K562 (cell line): ENCODE results near the gene SLC36A1.

Experiments used
- JUNB ChIP-seq: fragments of 450-650 bp; formaldehyde crosslinking; conservative IDR thresholded peaks from 2 replicates; pipeline ENCODE4 v1.4.0; 2020; ENCODE audit warnings: mild to moderate bottlenecking
- ZNF239 ChIP-seq: fragments of 250-450 bp; sonication (Bioruptor Pico); IDR thresholded peaks from 2 replicates; pipeline ENCODE4 v1.4.0; 2020; ENCODE audit warnings: mild to moderate bottlenecking
- ZNF778 ChIP-seq: fragments of 450-650 bp; formaldehyde crosslinking; IDR thresholded peaks from 2 replicates; pipeline ENCODE4 v1.4.0; 2020; ENCODE audit warnings: mild to moderate bottlenecking, moderate library complexity
- ZSCAN29 ChIP-seq: fragments of 450-650 bp; IDR thresholded peaks from 2 replicates; pipeline ENCODE4 v1.6.1; 2017
- TF ChIP-seq, protein P1 (sequence below): fragments of 450-650 bp; IDR thresholded peaks from 2 replicates; pipeline ENCODE4 v1.7.1; 2018; ENCODE audit warnings: mild to moderate bottlenecking, low read depth; ENCODE audit not compliant: partially characterized antibody
- TF ChIP-seq, protein P2 (sequence below), 3 experiments: IDR thresholded peaks in 2 of 3; conservative IDR thresholded peaks in 1 of 3; 2 replicates each; pipeline ENCODE4 v1.5.1; 2011 to 2012; ENCODE audit warnings: low read length in 3 of 3, mild to moderate bottlenecking in 3 of 3, control low read depth in 2 of 3, improper control_type of control experiment in 1 of 3, inconsistent platforms in 1 of 3, low read depth in 1 of 3, mixed read lengths in 1 of 3, moderate library complexity in 1 of 3; ENCODE audit not compliant: insufficient read depth in 2 of 3

DNA sequence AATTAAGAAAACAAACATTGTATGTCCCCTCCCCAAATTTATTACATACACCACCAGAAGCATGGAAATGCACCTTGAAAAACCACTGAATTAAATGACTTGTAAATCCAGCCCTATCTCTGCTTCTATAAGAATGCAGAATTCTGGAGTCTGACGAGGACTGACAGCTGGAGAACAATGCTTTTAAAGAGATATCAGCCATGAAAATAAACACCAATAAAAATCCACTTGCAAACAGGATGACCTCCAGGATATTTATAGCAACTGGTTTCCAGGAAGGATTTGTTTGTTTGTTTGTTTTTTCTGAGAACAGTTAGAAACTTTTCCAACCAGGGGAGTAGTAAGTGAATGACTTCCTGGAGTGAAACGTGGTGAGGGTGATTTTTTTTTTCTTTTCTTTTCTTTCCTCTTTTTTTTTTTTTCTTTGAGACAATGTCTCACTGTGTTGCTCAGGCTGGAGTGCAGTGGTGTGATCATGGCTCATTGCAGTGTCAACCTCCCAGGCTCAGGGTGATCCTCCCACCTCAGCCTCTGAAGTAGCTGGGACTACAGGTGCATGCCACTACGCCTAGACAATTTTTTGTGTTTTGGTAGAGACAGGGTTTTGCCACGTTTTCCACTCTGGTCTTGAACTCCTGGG is 38.7 kb upstream of the SLC36A1 start:
- TF ChIP-seq ZSCAN29 (no peak), JUNB (CRISPR knock-in tag) (no peak), ZNF778 (CRISPR knock-in tag) (no peak), ZNF239 (CRISPR knock-in tag) (no peak)
- TF ChIP-seq, protein P1, sequence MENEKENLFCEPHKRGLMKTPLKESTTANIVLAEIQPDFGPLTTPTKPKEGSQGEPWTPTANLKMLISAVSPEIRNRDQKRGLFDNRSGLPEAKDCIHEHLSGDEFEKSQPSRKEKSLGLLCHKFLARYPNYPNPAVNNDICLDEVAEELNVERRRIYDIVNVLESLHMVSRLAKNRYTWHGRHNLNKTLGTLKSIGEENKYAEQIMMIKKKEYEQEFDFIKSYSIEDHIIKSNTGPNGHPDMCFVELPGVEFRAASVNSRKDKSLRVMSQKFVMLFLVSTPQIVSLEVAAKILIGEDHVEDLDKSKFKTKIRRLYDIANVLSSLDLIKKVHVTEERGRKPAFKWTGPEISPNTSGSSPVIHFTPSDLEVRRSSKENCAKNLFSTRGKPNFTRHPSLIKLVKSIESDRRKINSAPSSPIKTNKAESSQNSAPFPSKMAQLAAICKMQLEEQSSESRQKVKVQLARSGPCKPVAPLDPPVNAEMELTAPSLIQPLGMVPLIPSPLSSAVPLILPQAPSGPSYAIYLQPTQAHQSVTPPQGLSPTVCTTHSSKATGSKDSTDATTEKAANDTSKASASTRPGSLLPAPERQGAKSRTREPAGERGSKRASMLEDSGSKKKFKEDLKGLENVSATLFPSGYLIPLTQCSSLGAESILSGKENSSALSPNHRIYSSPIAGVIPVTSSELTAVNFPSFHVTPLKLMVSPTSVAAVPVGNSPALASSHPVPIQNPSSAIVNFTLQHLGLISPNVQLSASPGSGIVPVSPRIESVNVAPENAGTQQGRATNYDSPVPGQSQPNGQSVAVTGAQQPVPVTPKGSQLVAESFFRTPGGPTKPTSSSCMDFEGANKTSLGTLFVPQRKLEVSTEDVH = no peak
- TF ChIP-seq, protein P2, sequence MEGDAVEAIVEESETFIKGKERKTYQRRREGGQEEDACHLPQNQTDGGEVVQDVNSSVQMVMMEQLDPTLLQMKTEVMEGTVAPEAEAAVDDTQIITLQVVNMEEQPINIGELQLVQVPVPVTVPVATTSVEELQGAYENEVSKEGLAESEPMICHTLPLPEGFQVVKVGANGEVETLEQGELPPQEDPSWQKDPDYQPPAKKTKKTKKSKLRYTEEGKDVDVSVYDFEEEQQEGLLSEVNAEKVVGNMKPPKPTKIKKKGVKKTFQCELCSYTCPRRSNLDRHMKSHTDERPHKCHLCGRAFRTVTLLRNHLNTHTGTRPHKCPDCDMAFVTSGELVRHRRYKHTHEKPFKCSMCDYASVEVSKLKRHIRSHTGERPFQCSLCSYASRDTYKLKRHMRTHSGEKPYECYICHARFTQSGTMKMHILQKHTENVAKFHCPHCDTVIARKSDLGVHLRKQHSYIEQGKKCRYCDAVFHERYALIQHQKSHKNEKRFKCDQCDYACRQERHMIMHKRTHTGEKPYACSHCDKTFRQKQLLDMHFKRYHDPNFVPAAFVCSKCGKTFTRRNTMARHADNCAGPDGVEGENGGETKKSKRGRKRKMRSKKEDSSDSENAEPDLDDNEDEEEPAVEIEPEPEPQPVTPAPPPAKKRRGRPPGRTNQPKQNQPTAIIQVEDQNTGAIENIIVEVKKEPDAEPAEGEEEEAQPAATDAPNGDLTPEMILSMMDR (IDR thresholded peaks at IDR 0.05 in 2 of 3, conservative IDR thresholded peaks at IDR 0.05 in 1 of 3; ENCODE audit: insufficient read depth in 2 of 3, low read depth in 1 of 3, low read length in 3 of 3) = no peak
